GM18499 (cell line): ENCODE measurements around the gene TRIP6.

ENCODE experiments used
- ATAC-seq: cut with Tn5 transposase; IDR thresholded peaks from one replicate; pipeline ENCODE4 v1.9.1; 2021; ENCODE audit warnings: moderate number of reproducible peaks; ENCODE audit not compliant: insufficient read depth, unreplicated experiment

Gene TRIP6

DNA sequence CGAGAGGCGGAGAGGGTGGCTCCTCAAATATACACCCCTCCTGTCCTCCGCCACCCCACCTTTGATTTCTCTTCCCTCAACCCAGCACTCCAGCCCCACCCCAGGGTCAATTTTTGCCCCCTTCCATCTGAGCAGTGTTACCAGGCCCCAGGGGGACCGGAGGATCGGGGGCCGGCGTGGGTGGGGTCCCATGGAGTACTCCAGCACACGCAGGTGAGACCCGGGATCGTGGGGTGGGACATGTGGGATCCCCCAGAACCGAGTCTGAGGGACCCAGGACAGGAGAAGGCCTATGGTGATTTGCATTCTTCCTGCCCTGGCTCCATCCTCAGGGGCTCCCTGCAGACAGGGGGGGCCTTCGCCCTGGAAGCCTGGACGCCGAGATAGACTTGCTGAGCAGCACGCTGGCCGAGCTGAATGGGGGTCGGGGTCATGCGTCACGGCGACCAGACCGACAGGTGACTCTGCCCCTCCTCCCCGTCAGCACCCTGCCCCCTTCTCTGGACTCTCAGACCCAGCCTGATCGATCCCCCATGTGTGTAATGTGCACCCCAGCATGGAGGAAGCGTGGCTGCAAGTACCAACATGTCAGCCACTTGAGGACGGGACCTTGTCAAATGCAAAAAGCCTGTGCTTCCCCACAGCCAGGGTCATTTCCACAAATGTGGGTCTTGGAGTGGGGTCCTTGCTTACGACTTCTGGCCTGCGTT lies 744 bp downstream of the TRIP6 start:
- no peak for ATAC-seq

DNA sequence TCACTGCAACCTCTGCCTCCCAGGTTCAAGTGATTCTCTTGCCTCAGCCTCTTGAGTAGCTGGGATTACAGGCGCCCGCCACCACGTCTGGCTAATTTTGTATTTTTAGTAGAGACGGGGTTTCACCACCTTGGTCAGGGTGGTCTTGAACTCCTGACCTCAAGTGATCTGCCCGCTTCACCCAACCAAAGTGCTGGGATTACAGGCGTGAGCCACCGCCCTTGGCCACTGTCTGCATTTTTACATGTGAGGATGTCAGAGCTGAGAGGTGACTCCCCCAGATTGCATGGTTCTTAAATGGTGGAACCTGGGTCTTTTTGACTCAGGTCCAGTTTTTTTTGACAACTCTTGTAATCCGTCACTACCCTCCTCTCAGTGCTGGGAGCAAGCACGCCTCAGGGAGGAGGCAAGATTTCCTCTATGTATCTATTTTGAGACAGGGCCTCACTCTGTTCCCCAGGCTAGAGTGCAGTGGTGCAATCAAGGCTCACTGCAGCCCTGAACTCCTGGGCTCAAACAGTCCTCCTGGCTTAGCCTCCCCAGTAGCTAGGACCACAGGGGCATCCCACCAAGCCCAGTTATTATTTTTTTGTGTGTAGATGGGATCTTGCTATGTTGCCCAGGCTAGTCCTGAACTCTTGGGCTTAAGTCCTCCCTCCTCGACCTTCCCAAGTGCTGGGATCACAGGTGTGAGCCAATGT lies 6.6 kb downstream of the TRIP6 start:
- ATAC-seq, result no peak

DNA sequence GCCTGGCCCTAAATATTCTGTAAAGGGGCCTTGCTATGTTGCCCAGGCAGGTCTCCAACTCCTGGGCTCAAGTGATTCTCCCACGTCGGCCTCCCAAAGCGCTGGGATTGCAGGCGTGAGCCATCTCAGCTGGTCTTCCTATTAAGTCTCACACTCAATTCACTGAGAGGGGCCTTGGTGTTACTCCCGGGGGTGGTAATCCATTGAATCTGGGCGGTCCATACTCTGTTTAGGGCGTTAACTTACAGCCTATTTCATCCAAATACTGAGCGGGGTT lies 7.1 kb downstream of the TRIP6 start:
- no peak for ATAC-seq

DNA sequence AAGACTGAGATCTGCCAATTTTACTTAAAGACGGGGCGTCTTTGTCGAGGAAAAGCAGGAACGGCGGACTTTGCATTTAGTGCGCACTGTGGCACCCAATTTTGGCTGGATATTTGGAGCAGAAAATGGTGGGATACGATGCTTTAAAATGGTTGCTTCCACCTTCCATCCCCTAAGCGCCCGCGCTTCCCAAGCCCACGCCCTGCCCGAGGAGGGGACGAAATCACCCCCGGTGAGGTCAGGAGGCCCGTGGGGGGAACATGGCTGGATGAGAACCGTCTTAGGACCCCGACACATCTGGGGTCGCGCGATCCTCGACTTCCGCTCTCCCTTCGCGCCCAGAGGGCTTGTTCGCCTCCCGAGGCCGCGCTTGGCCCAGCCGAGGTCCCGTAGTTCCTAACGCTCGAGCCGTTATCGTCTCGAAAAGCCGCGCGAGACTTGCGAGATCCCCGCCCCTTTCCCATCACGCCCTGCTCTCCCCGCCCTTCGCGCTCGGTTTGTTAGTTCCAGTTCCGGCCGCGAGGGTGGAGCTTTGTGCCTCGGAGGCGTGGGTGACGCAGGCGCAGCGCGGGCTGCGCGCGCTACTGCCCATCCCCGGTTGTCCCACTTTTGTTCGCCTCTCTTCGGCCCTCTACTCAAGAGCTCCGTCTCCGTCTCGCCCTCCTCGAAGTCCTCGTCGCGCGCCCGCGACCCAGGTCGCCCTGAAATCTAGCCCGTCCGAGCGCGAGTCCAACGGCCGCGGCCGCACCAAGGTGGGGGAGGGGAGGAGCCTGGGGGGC lies 7.6 kb downstream of the TRIP6 start, which contains the start of gene SRRT:
SRRT (plus strand) TSS at position 527 of the 779 bp plus-strand sequence. CDS start 488 bp downstream, outside the sequence.
- ATAC-seq, result peak; percentile 65

DNA sequence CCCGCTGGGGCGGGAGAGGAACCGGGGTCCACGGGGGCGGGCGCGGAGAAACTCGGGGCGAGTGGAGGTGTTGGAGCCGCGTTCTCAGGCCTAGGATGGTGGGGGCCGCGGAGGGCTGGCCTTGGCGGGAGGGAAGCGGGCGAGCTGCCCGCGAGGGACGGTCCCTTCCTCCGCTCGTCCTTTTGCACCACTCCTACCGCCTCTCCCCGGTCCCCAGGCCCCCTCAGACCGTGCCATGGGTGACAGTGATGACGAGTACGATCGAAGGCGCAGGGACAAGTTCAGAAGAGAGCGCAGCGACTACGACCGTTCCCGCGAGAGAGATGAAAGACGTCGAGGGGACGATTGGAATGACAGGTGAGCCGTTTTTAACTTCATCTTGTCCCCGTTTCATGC lies 8.2 kb downstream of the TRIP6 start:
- no peak for ATAC-seq

DNA sequence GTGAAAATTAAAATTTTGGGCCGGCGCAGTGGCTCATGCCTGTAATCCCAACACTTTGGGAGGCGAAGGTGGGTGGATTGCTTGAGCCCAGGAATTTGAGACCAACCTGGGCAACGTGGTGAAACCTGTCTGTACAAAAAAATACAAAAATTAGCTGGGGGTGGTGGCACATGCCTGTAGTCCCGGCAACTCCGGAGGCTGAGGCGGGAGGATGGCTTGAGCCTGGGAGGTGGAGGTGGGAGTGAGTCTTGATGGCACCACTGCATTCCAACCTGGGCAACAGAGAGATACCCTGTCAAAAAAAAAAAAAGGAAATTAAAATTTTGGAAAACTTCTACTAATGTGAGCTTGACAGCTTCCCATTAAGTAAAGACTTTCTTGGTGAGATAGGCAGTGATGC lies 10.8 kb downstream of the TRIP6 start:
- ATAC-seq, result no peak

DNA sequence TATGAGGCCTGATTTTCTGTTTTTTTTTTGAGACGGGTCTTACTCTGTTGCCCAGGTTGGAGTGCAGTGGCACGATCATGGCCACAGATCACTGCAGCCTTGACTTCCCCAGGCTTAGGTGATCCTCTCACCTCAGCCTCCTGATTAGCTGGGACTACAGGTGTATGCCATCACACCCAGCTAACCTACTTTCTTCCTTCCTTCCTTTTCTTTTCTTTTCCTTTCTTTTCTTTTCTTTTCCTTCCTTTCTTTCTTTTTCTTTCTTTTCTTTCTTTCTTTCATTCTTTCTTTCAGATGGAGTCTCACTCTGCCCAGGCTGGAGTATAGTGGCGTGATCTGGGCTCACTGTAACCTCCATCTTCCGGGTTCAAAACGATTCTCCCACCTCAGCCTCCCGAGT lies 11.5 kb downstream of the TRIP6 start:
- no peak for ATAC-seq

DNA sequence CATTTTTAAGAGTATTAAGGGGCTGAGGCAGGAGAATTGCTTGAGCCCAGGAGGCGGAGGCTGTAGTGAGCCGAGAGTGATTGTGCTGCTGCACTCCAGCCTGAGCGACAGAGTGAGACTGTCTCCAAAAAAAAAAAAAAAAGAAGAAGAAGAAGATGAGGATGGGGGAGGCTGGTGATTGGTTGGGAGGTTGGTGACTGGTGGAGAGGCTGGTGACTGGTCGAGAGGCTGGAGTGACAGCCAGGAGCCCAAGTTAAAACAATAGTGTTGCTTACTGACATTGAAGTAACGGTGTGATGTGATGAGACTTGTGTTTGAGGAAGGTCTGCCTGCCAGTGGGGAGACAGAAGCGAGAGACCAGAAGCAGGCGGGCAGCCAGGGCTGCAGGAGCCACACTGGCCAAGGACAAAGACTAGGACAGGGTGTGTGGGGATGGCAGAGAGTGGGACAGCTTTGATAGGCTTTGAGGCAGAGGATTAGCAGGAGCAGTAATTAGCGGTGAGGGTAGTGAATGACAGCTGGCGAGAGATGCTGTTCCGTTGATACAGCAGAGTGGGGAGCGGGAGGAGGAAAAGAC lies 12.6 kb downstream of the TRIP6 start:
- ATAC-seq, result no peak

DNA sequence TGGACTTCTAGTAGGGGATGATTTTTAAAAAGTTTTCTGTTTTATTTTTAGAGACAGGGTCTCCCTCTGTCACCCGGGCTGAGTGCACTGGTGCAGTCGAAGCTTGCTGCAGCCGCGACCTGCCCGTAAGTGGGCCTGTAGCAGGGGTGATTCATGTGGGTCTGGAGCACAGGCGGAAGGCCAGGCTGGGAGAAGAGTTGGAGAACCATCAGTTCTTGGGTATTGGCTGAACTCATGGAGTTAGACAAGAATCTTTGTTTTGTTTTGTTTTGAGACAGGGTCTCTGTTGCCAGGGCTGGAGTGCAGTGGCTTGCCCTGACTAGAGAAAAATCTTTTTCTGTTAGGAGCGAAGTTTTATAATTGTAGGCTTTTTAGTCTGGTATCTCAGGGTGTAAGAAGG lies 13.5 kb downstream of the TRIP6 start:
- no peak for ATAC-seq

DNA sequence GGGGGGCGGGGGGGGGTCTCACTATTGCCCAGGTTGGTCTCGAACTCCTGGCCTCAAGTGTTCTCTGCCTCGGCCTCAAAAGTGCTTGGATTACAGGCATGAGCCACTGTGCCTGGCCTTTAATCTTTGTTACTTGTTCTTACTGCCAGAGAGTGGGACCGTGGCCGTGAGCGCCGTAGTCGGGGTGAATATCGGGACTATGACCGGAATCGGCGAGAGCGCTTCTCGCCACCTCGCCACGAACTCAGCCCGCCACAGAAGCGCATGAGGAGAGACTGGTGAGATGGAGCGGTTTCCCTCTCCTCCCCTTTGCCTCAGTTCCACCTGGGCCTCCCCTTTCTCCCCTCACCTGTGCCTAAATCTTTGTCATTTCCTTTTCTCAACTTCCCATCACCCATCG lies 13.9 kb downstream of the TRIP6 start:
- no peak for ATAC-seq

DNA sequence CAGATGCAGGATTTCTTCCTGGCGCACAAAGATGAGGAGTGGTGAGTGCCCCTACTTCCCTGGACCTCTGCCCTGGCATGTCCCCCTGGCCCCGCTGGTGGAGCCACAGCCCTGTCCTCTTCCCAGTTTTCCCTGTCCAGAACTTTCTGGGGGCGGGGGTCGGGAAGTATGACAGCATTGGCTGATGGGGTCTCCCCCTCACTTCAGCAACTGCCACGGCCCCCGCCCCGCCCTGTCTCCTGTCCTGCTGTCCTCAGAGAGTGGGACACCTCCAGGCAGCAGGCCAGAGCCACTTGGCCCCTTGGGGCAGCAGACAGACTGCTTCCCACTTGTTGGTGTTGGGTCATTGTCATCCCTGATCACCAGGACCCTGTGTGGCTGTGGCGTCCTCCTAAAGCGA lies 15.0 kb downstream of the TRIP6 start:
- ATAC-seq, result no peak

DNA sequence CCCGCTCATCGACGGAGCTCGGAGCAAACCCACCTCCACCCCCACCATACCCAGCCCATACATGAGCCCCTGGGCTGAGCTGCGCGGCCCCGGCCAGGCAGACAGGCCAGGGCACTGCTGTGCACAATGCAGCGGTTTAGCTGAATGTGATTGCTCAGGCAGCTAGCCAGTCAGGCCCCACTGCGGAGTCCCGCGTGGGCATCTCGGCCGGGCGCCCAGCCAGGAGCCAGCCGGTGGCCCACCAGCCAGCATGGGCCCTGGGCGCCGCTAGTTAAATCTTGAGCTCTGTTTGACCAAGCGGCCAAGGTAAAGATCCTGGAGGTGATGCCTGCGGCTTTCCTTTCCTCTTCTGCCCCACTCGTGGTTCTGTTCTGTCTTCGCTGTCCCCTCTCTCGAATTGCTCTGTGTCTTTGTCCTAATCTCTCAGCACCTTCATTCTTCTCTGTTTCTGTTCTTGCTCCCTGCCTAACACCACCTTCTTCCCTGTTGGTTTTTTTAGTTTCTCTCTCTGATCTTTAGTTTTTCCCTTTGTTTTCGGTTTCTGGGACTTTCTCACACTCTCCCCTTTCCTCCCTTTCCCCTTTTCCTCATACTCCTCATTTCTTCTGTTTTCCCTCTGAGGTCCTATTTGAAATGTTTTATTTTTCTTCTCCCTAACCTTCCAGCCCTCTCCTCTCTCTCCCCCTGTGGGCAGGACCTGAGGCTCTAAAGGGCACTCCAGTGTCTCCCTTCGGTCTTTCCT lies 15.8 kb downstream of the TRIP6 start:
- no peak for ATAC-seq

DNA sequence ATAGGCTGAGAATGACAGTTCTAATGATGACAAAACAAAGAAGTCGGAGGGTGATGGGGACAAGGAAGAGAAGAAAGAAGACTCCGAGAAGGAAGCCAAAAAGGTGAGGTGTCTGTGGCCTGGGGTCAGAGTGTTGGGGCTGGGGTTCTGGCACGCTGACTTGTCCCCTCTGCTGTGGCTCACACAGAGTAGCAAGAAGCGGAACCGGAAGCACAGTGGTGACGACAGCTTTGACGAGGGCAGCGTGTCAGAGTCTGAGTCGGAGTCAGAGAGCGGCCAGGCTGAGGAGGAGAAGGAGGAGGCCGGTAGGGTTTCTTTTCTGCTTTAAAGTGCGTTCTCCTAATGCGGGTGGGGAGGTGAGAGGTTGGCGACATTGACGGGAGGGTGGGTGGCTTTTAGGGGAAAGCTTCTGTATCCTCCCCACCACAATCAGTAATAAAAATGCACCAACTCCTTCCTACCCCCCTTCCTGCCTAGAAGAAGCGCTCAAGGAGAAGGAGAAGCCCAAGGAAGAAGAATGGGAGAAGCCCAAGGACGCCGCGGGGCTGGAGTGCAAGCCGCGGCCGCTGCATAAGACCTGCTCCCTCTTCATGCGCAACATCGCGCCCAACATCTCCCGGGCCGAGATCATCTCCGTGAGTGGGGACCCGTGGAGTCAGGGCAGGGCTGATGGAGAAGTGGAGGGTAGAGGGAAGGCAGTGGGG lies 17.7 kb downstream of the TRIP6 start:
- no peak for ATAC-seq

DNA sequence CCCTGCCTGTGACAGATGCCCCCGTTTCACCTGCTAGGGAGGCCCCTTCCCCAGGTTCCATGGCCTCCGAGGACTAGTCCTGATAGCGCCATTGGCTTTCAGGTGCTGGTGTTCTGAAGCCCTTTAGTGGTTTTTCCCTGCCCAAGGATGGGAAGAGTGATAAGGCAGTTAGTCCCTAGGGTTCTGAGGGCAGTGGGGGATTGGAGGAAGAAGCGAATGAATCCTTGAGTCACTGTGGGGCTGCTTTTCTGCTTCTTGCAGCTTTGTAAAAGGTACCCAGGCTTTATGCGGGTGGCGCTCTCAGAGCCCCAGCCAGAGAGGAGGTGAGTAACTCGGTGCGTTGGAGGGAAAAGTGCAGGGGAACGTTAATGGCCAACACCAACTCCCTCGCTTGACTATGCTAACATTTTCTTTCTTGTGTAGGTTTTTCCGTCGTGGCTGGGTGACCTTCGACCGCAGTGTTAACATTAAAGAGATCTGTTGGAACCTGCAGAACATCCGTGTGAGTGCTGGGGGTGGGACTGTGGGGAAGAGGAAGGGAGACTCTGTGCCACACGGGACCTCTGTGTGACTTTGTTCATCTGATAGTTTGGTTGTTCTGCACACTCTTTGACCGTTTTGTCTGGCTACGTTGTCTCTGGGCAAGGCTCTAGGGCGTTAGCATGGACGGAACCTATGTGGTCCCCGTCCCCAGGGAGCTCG lies 18.4 kb downstream of the TRIP6 start:
- no peak for ATAC-seq

DNA sequence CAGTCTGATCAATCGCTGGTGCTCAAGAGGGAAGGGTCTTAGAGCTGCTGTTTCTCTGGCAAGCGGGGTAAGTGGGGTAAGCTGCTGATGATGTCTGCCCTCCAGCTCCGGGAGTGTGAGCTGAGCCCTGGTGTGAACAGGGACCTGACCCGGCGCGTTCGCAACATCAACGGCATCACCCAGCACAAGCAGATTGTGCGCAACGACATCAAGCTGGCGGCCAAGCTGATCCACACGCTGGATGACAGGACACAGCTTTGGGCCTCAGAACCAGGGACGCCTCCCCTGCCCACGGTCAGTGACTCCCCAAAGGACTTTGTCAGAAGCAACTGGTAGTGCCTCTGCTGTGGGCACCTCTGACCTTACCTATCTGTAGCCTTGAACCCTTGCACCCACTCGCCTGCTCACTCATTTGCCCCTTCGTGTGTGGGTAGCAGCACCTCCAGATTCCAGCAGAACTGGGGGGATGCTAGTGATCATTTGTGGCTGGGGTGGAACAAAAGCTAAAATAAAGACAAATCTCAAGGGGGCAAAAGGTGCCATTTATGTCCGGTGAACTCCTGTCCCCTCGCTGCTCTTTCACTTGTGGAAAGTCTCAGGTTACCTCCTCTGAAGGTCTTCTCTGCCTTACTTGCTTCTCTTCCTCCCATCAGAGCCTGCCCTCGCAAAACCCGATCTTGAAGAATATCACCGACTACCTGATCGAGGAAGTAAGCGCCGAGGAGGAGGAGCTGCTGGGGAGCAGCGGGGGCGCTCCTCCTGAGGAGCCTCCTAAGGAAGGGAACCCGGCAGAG lies 19.2 kb downstream of the TRIP6 start:
- no peak for ATAC-seq

DNA sequence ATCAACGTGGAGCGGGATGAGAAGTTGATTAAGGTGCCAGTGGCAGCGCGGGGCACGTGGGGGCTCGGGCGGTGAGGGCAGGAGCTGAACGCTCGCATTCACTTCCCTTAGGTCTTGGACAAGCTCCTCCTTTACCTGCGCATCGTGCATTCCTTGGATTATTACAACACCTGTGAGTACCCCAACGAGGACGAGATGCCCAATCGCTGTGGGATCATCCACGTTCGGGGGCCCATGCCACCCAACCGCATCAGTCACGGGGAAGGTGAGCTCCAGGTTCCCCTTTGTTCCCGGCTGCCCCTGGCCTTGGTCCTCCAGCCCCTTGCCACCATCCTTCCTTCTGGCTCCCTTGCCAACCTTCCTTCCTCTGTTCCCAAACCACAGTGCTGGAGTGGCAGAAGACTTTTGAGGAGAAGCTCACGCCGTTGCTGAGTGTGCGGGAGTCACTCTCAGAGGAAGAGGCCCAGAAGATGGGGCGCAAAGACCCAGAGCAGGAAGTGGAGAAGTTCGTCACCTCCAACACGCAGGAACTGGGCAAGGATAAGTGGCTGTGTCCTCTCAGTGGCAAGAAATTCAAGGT lies 19.8 kb downstream of the TRIP6 start:
- no peak for ATAC-seq

DNA sequence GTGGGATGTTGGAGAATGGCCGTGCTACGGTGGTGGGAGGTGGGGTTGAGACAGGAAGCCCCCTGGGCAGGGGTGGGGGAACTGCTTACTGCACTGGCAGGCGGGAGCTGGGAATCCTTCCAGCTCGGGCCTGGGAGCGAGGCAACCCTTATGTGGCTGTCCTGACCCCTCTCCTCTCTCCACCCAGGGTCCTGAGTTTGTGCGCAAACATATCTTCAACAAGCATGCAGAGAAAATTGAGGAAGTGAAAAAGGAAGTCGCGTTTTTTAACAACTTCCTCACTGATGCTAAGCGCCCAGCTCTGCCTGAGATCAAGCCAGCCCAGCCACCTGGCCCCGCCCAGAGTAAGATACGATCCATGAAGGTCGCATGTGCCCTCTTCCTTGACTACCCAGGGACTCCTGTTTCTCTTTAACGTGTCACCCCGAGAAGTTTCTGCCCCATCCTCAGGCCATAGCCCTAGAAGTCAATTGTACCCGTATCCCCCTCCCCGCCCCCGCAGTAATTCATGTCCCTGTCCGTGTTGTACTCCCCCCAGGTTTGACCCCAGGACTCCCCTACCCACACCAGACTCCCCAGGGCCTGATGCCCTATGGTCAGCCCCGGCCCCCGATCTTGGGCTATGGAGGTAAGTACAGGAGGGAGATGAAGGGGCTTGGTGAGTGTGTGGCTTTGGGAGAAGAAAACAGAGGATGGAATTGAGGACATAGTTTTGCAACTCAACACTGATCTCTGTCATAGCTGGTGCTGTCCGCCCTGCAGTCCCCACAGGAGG lies 20.5 kb downstream of the TRIP6 start:
- ATAC-seq, result no peak
